Measurements from ENCODE around the gene WDR87.
A peak's percentile ranks its signal among the peaks of the same experiment; 100 is the strongest.

GRCh38 chr19:37906869-37907734, 708 bp upstream of the WDR87 start, which contains the start of gene SIPA1L3:
- TF ChIP-seq CTCF (IDR thresholded peaks at IDR 0.05) (no peak), SIN3A (IDR thresholded peaks at IDR 0.05; ENCODE audit: borderline replicate concordance, insufficient read depth, low read depth, low read length) (peak; percentile 65; the same call in 1 of the 2 replicates)
